OCI-LY1 (cell line): Measurements from ENCODE around the gene REX1BD.

Experiments used
- CTCF ChIP-seq: fragments of 200-600 bp; sonication (generic), shearing (Covaris generic); IDR thresholded peaks from 2 replicates; pipeline ENCODE4 v1.5.1; 2017; ENCODE audit warnings: mild to moderate bottlenecking, antibody characterized with exemption, low read length, moderate library complexity, mixed read lengths
- EZH2 ChIP-seq: fragments of 200-600 bp; sonication (generic), shearing (Covaris generic); IDR thresholded peaks from 2 replicates; pipeline ENCODE4 v1.8.0; 2017; ENCODE audit warnings: borderline replicate concordance, mixed run types, mild to moderate bottlenecking, antibody characterized with exemption, low read length, moderate library complexity, mixed read lengths

- TF ChIP-seq CTCF (no peak), EZH2 (no peak)
These were observed 22.9 kb downstream of the REX1BD start for GRCh38 chr19:18611327-18612050.
